IPS-15b (cell line): ENCODE results near the gene ATP10B.

Experiments used
- H3K27me3 ChIP-seq: one replicate; pipeline ENCODE4 v1.6.1; 2013; ENCODE audit warnings: low read length; ENCODE audit not compliant: control insufficient read depth, insufficient read depth
- H3K36me3 ChIP-seq: one replicate; pipeline ENCODE4 v1.6.1; 2013; ENCODE audit warnings: low read length; ENCODE audit not compliant: control insufficient read depth, insufficient read depth
- H3K4me1 ChIP-seq: one replicate; pipeline ENCODE4 v1.6.1; 2013; ENCODE audit warnings: mild to moderate bottlenecking, low read length; ENCODE audit not compliant: control insufficient read depth, insufficient read depth
- H3K4me3 ChIP-seq: one replicate; pipeline ENCODE4 v1.5.1; 2013; ENCODE audit warnings: low read depth, low read length
- H3K9ac ChIP-seq: one replicate; pipeline ENCODE4 v1.6.1; 2013; ENCODE audit warnings: low read depth, mild to moderate bottlenecking, low read length
- H3K9me3 ChIP-seq: one replicate; pipeline ENCODE4 v1.6.1; 2013; ENCODE audit warnings: mild to moderate bottlenecking, low read length; ENCODE audit not compliant: control insufficient read depth, insufficient read depth

The ATP10B gene

DNA sequence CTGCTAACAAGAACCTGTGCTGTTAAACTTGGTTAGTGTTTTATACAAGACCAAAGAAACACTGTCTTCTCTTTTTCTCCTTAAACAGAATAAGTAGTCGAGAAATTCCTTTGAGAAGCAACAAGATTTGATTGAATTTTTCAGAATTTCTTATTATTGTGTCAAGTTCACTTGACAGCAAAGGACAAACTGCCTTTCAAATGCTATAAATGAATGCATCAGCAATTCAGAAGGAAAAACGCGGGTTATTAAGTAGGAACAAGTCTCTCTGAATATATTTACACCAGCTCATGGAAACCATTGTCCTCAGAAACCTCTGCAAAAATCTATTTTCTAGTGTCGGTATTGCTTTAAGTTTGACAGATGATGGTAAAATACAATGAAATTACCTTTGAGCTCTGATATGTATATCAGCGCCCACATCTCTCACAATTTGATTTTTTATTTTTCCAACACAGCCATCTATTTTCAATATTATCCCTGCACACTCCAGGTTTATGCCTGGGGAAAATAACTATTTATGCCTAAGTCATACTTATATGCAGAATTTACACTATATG, 4.4 kb downstream of the ATP10B start:
- no peaks in the 10 kb centered on the region for H3K9me3 ChIP-seq
- H3K36me3 ChIP-seq = no peaks in the 10 kb centered on the region
- no peaks in the 10 kb centered on the region for H3K4me1 ChIP-seq
- no peak overlapping the region for H3K9ac ChIP-seq
- H3K4me3 ChIP-seq = no peak overlapping the region
- no peaks in the 10 kb centered on the region for H3K27me3 ChIP-seq

DNA sequence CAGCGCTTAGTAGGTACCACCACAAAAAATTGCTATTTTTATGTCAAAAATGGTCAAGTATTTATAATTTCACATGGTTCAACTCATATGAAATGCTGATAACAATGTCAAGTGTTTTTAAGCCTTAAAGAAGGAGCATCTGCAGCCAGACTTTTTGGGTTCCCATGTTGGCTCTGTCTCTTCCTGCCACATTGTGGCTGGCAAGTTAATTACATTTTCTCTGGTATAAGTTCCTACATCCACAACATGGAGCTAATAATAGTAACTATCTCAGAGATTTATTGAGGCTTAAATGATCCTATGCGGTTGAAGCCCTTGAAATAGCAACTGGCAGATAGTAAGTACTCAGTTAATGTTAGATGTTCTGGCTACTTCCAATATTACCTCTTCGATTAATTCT, 5.4 kb downstream of the ATP10B start:
- H3K4me3 ChIP-seq = no peak overlapping the region
- no peaks in the 10 kb centered on the region for H3K36me3 ChIP-seq
- no peak overlapping the region for H3K9ac ChIP-seq
- H3K27me3 ChIP-seq = no peaks in the 10 kb centered on the region
- no peaks in the 10 kb centered on the region for H3K4me1 ChIP-seq
- no peaks in the 10 kb centered on the region for H3K9me3 ChIP-seq

DNA sequence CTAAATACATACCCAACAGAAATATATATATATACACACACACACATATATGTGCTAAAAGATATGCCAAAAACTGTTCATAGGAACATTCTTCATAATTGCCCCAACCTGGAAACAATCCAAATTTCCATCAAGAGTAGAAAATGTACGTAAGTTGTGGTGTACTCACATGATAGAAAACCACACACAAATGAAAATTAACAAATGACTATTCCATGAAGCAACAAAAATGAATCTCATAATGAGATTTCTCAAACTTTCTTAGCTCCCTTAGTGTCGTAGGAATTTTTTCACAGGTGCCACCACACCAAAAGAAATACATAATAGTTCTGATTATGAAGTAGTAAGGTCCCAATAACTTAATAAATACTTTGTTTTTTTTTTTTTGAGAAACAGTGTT, 7.8 kb downstream of the ATP10B start:
- H3K9ac ChIP-seq = no peak overlapping the region

DNA sequence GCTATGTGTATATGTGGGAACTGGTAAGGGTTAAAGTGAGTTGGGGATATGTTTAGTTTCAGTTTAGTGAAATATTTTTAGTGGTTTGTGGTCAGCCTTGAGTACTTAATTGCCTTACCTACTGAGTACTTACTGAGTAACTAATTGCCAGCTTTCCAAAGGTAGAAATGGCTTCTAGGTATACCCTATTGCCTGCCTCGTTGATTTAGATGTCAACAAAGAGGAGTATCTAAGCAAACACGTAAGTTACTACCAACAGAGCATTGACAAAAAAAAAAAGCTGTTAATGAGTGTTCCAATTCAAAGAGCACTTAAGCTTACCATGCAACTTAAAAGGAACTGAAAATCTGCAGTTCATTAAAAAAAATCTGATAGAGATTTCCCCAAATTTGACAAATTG, 8.8 kb downstream of the ATP10B start:
- Histone ChIP-seq H3K9me3 (no peaks in the 10 kb centered on the region), H3K27me3 (no peaks in the 10 kb centered on the region), H3K9ac (no peak overlapping the region), H3K4me3 (no peak overlapping the region), H3K4me1 (no peaks in the 10 kb centered on the region), H3K36me3 (no peaks in the 10 kb centered on the region)

More for the DNA sequence above, 7.8 kb downstream of the ATP10B start:
- no peaks in the 10 kb centered on the region for H3K9me3 ChIP-seq
- no peaks in the 10 kb centered on the region for H3K27me3 ChIP-seq
- no peaks in the 10 kb centered on the region for H3K4me1 ChIP-seq
- no peak overlapping the region for H3K4me3 ChIP-seq
- H3K36me3 ChIP-seq = no peaks in the 10 kb centered on the region

DNA sequence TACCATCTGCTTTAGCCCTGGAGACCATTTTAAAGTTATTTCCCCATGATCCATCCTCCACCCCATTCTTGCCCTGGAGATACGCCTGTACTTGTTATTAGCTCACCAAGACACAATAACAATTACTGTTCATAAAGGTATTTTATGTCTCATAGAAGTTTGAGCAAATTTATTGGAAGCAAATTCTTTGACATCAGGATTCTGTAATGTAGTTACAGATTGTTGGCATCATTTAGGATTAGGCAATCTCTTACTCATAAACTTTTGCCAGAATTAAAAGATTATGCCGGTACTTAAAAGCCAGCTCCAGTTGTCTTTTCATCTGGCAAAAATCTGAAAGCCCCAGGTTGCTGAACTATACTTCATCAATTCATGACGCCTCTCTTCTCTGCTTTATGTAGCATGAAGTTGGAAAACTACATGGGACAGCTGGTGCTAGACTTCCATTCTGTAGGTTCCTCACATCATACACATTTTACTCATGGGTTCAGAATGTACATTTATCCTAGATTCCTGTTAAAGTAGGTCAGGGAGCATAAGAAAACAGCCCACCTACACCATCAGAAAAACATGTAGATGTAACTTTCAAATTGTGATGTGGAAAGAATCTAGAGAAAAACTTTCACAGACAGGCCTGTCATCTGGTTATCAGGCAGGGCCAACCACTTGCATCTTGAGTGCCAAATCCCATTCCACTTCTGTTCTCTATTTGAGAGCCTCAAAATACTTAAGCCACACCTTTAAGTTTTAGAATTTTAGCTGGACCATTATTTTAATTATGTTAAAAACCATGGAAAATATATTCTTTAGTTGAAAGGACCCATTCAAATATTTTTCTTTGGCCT, 14.0 kb downstream of the ATP10B start:
- H3K9me3 ChIP-seq = no peaks in the 10 kb centered on the region
- no peaks in the 10 kb centered on the region for H3K27me3 ChIP-seq
- H3K4me3 ChIP-seq = no peak overlapping the region
- H3K4me1 ChIP-seq = no peaks in the 10 kb centered on the region
- no peak overlapping the region for H3K9ac ChIP-seq
- no peaks in the 10 kb centered on the region for H3K36me3 ChIP-seq

DNA sequence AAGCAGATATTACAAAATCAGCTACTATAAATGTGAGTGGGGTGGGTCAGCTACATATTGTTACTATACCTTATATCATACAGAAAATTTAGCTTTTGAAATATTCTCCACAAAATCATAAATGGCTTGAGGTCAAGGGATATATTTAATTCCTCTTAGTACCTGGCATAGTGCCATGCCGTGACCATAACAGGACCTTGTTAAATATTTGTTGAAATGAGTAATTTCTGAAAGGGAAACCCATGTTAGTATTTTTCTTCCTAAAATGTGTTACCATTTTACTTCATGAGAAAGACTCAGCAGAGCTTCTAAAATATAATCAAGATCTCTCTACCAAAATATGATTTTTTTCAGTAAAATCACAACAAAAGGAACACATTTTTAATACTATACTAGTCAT, 14.8 kb downstream of the ATP10B start:
- Histone ChIP-seq H3K9me3 (no peaks in the 10 kb centered on the region), H3K4me3 (no peak overlapping the region), H3K27me3 (no peaks in the 10 kb centered on the region), H3K36me3 (no peaks in the 10 kb centered on the region), H3K4me1 (no peaks in the 10 kb centered on the region), H3K9ac (no peak overlapping the region)

DNA sequence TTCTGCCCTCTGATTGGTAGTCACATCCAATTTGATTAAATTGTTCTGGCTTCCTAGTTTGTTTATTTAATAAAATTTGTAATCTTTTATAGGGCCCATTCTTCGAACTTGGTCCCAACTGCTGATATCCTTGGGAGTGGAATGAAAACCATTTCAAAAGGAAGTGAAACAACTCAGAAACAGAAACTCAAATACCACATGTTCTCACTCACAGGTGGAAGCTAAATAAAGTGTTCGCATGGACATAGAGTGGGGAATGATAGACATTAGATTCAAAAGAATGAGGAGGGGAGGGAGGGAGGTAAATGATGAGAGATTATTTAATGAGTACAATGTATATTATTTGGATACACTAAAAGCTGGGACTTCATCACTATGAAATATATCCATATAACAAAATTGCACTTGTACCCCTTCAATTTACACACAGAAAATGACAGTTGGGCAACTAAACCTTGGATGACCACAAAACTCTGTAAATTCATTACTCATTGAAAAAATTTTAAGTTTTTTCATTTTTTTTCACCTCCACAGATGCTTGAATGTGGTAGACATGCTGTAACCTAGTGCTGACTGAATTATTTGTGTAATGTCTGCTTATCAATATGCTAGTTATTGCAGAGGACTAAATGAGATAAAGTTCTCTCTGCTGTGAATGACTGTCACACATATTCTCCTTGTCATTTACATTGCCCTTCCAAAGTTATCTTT, 16.0 kb downstream of the ATP10B start:
- Histone ChIP-seq H3K9me3 (no peaks in the 10 kb centered on the region), H3K4me3 (no peak overlapping the region), H3K27me3 (no peaks in the 10 kb centered on the region), H3K4me1 (no peaks in the 10 kb centered on the region), H3K9ac (no peak overlapping the region), H3K36me3 (no peaks in the 10 kb centered on the region)

DNA sequence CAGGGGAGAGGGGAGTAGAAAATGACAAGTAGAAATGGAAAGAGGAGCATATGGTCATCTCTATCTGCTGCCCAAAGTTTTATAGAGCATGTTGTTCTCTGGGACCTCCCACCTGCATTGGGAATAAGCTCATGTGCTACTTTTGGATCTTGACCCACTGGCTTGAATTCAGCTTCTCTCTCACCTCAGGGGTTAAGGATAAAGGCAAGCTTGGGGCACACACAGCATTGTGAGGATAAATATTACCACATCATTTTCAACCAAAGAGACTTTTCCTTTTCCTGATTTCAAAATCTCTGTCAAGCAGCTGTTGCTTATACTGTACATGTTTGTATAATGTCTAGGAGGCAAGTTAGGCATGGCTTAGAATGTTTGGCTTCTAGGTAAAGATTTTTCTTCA, 16.6 kb downstream of the ATP10B start:
- Histone ChIP-seq H3K27me3 (no peaks in the 10 kb centered on the region), H3K9ac (no peak overlapping the region), H3K4me3 (no peak overlapping the region), H3K9me3 (no peaks in the 10 kb centered on the region), H3K4me1 (no peaks in the 10 kb centered on the region), H3K36me3 (no peaks in the 10 kb centered on the region)

DNA sequence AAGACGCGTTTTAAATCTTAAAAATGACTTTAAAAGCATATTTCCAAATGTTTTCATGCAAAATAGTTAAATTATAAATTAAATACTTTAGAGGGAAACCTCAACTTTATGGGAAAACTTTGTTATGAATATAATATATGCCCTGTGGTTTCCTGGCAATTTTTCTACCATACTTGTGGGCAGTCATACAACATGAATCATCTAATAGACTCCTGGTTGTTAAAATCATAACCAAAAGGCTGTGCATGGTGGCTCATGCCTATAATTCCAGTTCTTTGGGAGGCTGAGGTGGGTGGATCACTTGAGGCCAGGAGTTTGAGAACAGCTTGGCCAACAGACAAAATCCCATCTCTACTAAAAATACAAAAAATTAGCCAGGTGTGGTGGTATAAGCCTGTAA, 18.2 kb downstream of the ATP10B start:
- Histone ChIP-seq H3K36me3 (no peaks in the 10 kb centered on the region), H3K9me3 (no peaks in the 10 kb centered on the region), H3K4me1 (no peaks in the 10 kb centered on the region), H3K27me3 (no peaks in the 10 kb centered on the region), H3K4me3 (no peak overlapping the region), H3K9ac (no peak overlapping the region)

DNA sequence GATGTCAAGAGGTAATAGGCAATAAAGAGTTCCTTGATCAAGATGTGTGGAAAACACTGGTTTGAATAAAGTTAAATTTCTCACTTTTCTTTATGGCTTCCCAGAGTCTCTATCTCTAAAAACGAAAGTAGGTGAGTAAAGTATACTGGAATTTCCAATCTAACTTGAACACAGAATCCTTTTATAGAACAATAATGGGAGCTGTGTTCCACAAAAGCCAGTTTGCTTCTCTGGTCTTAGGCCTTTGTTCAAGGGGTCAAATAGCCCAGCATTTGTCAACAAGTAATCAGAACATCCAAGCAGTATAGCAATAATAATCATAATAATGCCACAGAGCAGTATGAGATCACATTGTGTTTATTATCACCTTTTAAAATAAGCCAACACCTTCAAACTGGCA, 20.2 kb downstream of the ATP10B start:
- Histone ChIP-seq H3K36me3 (no peaks in the 10 kb centered on the region), H3K9ac (no peak overlapping the region), H3K9me3 (no peaks in the 10 kb centered on the region), H3K4me3 (no peak overlapping the region), H3K4me1 (no peaks in the 10 kb centered on the region), H3K27me3 (no peaks in the 10 kb centered on the region)

DNA sequence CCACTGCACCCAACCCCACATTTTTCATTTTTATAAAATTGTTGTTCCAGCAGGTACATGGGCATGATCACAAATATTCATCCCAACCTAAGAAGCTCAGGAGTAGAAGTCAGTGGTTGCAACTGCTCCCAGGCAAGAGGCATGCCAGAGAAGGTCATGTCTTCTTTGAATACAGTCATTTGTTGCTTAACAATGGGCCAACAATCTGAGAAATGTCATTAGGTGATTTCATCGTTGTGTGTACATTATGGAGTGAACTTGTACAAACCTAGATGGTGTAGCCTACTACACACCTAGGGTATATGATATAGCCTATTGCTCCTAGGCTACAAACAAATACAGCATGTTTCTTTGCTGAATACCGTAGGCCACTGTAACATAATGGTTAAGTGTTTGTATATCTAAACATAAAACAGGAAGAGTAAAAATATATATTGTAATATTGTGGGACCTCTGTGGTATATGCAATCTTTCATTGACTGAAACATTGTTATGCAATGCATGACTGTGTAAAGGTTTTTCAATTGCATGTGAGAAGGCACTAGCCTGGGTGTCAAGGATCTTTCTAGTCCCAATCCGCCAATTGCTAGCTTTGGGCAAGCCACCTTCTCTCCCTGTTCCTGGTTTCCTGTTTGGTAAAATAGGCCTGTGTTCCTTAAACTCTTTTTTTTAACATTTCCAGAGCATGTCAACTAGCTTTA, 27.6 kb downstream of the ATP10B start:
- Histone ChIP-seq H3K4me3 (no peak overlapping the region), H3K36me3 (no peaks in the 10 kb centered on the region), H3K4me1 (no peaks in the 10 kb centered on the region), H3K27me3 (no peaks in the 10 kb centered on the region), H3K9ac (no peak overlapping the region), H3K9me3 (no peaks in the 10 kb centered on the region)
